MM.1S (cell line): ENCODE measurements around the gene DTX4.

Experiments used
- EZH2 ChIP-seq: fragments of 300-600 bp; sonication (generic); optimal IDR thresholded peaks from 2 replicates; pipeline ENCODE3; 2017; ENCODE audit warnings: low read depth, mild to moderate bottlenecking, antibody characterized with exemption, low read length, mixed read lengths
- EZH2phosphoT487 ChIP-seq: fragments of 300-600 bp; sonication (generic); IDR thresholded peaks from 2 replicates; pipeline ENCODE4 v1.6.1; 2018; ENCODE audit warnings: antibody characterized with exemption, low read length
- TF ChIP-seq, protein P1 (sequence below): fragments of 300-600 bp; sonication (generic); IDR thresholded peaks from 2 replicates; pipeline ENCODE4 v1.5.1; 2016; ENCODE audit warnings: antibody characterized with exemption, low read length, mixed read lengths

DNA sequence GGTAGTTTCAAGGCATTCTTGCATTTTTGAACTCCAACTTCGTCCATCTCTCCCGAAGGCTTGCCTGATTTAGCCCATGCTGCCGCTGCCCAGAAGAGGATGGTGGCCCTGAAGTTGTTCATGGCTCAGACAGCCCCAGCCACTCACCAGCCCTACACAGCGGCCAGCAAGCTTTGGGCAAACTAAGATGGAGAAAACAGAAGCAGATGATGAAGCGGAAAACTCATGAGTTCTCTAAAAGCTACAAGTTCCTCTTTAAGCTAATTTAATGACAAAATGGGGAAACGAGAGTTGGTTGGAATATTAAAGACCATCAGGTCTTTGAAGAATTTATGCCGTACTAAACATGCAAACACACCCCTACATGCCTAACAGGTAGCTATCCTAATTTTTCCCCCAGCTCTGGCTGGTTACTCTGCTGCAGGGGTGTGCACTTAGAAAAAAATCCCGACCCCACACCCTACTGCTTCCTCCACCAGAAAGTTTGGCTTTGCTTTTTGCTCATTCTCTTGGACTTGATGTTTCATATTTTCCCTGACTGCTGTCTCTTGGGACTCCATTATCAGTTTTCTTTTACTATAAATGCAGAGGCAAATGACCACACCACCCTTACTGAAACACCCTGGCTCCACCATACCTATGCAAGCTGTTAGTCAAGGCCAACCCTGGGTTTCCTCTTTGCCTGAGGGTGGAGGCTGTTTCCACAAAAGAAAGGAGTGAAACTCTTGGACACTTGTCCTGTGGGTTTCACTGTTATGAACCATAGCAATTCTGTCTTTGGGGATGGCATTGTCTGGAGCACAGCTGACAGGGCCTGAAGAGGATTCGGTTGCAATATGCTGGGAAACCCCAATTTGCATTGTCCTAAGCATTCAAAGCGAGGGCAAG lies 41.1 kb downstream of the DTX4 start, which contains the start of gene MPEG1:
- TF ChIP-seq, protein P1, sequence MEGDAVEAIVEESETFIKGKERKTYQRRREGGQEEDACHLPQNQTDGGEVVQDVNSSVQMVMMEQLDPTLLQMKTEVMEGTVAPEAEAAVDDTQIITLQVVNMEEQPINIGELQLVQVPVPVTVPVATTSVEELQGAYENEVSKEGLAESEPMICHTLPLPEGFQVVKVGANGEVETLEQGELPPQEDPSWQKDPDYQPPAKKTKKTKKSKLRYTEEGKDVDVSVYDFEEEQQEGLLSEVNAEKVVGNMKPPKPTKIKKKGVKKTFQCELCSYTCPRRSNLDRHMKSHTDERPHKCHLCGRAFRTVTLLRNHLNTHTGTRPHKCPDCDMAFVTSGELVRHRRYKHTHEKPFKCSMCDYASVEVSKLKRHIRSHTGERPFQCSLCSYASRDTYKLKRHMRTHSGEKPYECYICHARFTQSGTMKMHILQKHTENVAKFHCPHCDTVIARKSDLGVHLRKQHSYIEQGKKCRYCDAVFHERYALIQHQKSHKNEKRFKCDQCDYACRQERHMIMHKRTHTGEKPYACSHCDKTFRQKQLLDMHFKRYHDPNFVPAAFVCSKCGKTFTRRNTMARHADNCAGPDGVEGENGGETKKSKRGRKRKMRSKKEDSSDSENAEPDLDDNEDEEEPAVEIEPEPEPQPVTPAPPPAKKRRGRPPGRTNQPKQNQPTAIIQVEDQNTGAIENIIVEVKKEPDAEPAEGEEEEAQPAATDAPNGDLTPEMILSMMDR = no peak
- TF ChIP-seq EZH2phosphoT487 (no peak), EZH2 (no peak)
